ENCODE results near the gene CCM2. TPM values are rescaled to one million over a fixed set of nuclear protein-coding genes. Genes with fewer than 3 reads are reported as not detected.

The CCM2 gene
- total and polyA plus RNA-seq, 2 of the 8 experiments (the other 6 are each of a cell fraction or from before 2014, with no cell fraction given) = 31.6 to 41.2 TPM

DNA sequence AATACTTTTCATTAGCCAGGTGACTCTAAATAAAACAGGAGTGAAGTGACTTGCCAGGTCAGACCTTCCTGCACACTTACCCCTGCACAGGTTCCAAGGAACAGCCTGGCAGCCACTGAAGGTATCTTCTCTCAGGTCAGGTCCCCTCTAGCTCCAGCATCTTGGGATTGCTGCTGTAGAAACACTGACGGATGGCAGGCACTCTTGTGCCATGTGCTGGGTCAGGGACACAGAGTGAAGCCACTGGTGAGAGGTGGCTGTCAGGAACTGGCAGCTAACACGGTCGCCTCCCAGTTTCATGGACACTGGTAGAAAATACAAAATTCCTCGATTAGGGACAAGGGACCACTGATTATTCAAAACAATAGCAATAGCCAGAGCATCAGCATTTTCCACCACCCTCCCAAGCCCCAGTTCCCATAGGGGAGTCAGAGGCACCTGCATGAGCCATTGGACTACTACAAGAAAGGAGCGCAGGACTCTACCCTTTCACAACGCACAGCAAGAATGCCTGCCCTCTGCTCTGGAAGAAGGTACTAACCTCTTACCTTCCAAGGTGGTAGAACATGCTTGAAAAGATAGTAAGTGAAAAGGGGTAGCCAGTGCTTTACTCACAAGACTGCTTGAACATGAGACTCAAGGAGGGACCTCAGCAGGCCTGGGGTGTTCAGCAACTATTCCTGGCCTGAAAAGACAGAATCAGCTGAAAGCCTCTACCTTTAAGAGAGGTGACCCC, 16.1 kb upstream of the CCM2 start:
- Histone ChIP-seq H3K9me3 (ENCODE audit: insufficient read depth in 2 of 2, low read depth in 1 of 2, low read length in 1 of 2) (no peaks in the 10 kb centered on the region), H3K27ac (ENCODE audit: low read depth, low read length) (no peak overlapping the region), H2AFZ (ENCODE audit: low read length) (no peak overlapping the region), H4K5ac (ENCODE audit: insufficient read length, low read depth, low read length) (no peak overlapping the region), H4K8ac (ENCODE audit: extremely low read depth, insufficient read depth, low read length) (no peak overlapping the region), H3K18ac (ENCODE audit: extremely low read depth, low read length) (no peak overlapping the region), H3K4me1 (replicated peaks in 1 of 4; ENCODE audit: control insufficient read depth in 3 of 4, insufficient read depth in 4 of 4, low read length in 3 of 4) (peaks cover 0 to 7% (median 5%) of the 10 kb centered on the region in 4 experiments; a peak in 3 of 7 replicates), H3K4me3 (ENCODE audit: extremely low read depth in 1 of 4, insufficient read depth in 2 of 4, low read depth in 3 of 4, low read length in 4 of 4) (peak overlapping the region in 3 of 4 experiments; percentile 12 to 96 (median 89); a peak in 4 of 8 replicates), H3K27me3 (replicated peaks in 1 of 4; ENCODE audit: control insufficient read depth in 3 of 4, extremely low read depth in 1 of 4, insufficient read depth in 3 of 4, low read length in 3 of 4) (no peaks in the 10 kb centered on the region), H2BK5ac (ENCODE audit: low read depth, low read length) (no peak overlapping the region), H3K79me2 (ENCODE audit: control insufficient read depth in 1 of 2, insufficient read depth in 2 of 2, low read length in 2 of 2) (peaks cover 18 to 26% of the 10 kb centered on the region in 2 experiments), H3K23me2 (ENCODE audit: low read depth, low read length) (peaks cover 9% of the 10 kb centered on the region; the same call in 1 of the 2 replicates), H3K4ac (replicated peaks; ENCODE audit: insufficient read length, low read depth, low read length) (no peak overlapping the region), H4K20me1 (replicated peaks in 1 of 2; ENCODE audit: control insufficient read depth in 1 of 2, insufficient read depth in 2 of 2, low read length in 2 of 2) (peaks cover 8 to 18% of the 10 kb centered on the region in 2 experiments), H2BK15ac (ENCODE audit: low read length) (no peak overlapping the region), H3K14ac (ENCODE audit: insufficient read length) (no peak overlapping the region), H3K56ac (replicated peaks; ENCODE audit: insufficient read length, low read depth, low read length) (no peak overlapping the region), H2AK5ac (ENCODE audit: low read depth, low read length) (no peak overlapping the region), H3K9ac (replicated peaks in 1 of 4; ENCODE audit: extremely low read depth in 1 of 4, low read depth in 3 of 4, low read length in 3 of 4) (peak overlapping the region in 1 of 4 experiments; percentile 50; a peak in 1 of 7 replicates), H2BK12ac (ENCODE audit: low read depth, low read length) (no peak overlapping the region), H3K79me1 (ENCODE audit: low read depth, low read length) (no peaks in the 10 kb centered on the region), H2BK20ac (ENCODE audit: low read length) (no peak overlapping the region), H3K23ac (ENCODE audit: insufficient read length) (no peak overlapping the region), H3K36me3 (ENCODE audit: control insufficient read depth in 2 of 4, insufficient read depth in 4 of 4, low read length in 3 of 4) (peaks cover 17 to 39% (median 33%) of the 10 kb centered on the region in 4 experiments), H3K4me2 (ENCODE audit: insufficient read depth in 1 of 2, low read depth in 2 of 2, low read length in 2 of 2) (peak overlapping the region; percentile 88 to 98), H4K91ac (replicated peaks; ENCODE audit: insufficient read length, low read length) (no peak overlapping the region), H2BK120ac (replicated peaks; ENCODE audit: low read depth, low read length) (no peak overlapping the region)
- ChIA-PET POLR2A (ENCODE audit: partially characterized antibody) (interaction anchor here (0.8 to 13.3 kb wide), 17 partner anchors 9 to 410 kb away, joined by 3 to 327 read pairs (median 4); partner anchors contain the start of genes CCM2, DDX56, H2AZ2 and TBRG4), CTCF (ENCODE audit: partially characterized antibody) (interaction anchor here (0.6 to 5.4 kb wide), 2 partner anchors 11 to 185 kb away, joined by 3 to 43 read pairs; no protein-coding TSS in a partner anchor)
- FAIRE-seq (no peak), DNase-seq (ENCODE audit: low read depth in 1 of 2, low spot score in 2 of 2) (no peak)
- 98% methylated on average over 6 of the region's 6 CpGs; no CpG with 5 or more reads in 1 of the 2 experiments for WGBS, 2 experiments (ENCODE audit: extremely low coverage in 1 of 2, insufficient coverage in 1 of 2, insufficient read length in 1 of 2, insufficient replicate concordance in 2 of 2, low coverage in 1 of 2, low lambda C conversion rate in 2 of 2, missing lambda C conversion rate in 1 of 2)
- TF ChIP-seq SAP30 (IDR thresholded peaks at IDR 0.05; ENCODE audit: insufficient read depth, insufficient replicate concordance, low read length) (no peak), KDM4A (IDR thresholded peaks at IDR 0.05; ENCODE audit: low read depth, low read length, severe bottlenecking) (no peak), CREB1 (IDR thresholded peaks at IDR 0.05) (no peak), HDAC2 (IDR thresholded peaks at IDR 0.05; ENCODE audit: borderline replicate concordance in 1 of 2, low read depth in 2 of 2, low read length in 2 of 2) (no peak), POLR2AphosphoS5 (IDR thresholded peaks at IDR 0.05; ENCODE audit: low read depth, low read length) (peak; percentile 69; the same call in 1 of the 2 replicates), ZNF274 (IDR thresholded peaks at IDR 0.05; ENCODE audit: borderline replicate concordance, extremely low read depth, low read length) (no peak)
- TF ChIP-seq, protein P1, sequence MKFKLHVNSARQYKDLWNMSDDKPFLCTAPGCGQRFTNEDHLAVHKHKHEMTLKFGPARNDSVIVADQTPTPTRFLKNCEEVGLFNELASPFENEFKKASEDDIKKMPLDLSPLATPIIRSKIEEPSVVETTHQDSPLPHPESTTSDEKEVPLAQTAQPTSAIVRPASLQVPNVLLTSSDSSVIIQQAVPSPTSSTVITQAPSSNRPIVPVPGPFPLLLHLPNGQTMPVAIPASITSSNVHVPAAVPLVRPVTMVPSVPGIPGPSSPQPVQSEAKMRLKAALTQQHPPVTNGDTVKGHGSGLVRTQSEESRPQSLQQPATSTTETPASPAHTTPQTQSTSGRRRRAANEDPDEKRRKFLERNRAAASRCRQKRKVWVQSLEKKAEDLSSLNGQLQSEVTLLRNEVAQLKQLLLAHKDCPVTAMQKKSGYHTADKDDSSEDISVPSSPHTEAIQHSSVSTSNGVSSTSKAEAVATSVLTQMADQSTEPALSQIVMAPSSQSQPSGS (IDR thresholded peaks at IDR 0.05; ENCODE audit: low read length) = no peak
- TF ChIP-seq, protein P2, sequence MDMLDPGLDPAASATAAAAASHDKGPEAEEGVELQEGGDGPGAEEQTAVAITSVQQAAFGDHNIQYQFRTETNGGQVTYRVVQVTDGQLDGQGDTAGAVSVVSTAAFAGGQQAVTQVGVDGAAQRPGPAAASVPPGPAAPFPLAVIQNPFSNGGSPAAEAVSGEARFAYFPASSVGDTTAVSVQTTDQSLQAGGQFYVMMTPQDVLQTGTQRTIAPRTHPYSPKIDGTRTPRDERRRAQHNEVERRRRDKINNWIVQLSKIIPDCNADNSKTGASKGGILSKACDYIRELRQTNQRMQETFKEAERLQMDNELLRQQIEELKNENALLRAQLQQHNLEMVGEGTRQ (IDR thresholded peaks at IDR 0.05; ENCODE audit: low read length) = no peak

Data from H1 (cell line).